KG1 (cell line): ENCODE measurements around the gene RASD2.

ENCODE experiments used
- DNase-seq: peaks from one replicate; lab custom pipeline; 2025; lab: John Stamatoyannopoulos, UW

RASD2 gene

DNA sequence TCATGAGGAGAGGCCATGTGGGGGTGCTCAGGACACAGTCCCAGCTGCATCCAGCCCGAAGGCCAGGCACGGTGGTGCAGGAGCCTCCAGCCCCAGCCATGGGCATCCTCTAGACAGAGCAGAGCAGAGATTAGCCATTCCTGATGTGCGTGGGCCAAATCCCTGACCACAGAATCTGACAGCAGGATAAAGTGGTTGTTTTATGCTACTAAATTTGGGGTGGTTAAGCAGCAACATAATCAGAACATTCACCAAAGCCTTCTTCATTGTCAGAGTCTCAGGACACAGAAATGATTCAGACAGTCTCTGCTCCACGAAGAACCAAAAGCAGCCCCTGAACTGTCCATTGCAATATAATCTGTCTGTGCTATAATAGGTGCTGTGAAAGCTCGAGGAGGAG is 19.7 kb downstream of the RASD2 start:
- no peak for DNase-seq

DNA sequence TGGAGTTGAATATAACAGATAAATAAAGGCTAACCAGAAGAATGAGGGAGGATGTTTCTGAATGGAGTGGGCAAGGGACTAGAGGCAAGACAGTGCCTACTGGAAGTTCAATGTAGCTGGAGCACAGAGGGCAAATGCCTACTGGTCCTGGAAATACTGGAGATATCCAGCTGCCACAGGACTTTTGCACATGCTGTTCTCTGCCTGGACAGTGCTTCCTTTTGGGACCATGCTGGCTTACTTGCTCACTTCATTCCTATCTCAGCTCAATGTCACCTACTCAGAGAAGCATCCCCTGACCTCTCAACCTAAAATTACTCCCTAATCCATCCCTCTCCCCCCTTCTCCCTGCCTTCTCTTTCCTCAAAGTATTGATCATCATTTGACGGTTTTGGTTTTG is 20.2 kb downstream of the RASD2 start:
- no peak for DNase-seq

DNA sequence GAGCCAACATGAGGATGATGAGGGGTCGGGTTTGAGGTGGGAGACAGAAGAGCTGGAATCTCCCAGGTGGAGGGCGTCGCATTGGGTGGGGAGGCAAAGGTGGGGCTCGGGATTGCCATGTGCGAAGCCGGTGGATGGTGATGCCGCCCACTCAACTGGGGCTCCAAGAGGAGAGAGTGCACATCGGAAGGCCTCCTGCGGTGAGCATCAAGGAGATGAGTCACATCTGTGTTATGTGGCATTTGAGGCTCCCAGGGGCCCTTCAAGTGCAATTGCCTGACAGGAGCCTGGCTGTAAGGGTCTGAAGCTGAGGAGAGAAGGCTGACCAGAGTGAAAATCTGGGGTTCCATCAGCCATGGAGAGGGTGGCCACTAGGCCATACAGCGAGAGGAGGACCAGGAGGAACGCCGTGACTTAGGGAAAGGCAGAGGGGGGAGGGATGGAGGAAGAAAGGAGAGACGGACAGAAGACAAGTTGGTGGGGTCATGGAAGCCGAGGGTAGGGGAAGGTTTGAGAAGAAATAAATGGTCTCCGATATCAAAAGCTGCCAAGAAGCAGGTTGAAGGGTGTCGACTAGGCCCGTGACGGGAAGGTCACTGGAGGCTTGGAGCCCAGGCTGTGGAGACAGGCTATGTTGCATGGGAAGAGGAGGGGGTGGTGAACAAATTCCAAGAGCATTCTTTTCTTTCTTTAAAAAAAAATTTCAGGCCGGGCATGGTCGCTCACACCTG is 21.3 kb downstream of the RASD2 start:
- DNase-seq = no peak

DNA sequence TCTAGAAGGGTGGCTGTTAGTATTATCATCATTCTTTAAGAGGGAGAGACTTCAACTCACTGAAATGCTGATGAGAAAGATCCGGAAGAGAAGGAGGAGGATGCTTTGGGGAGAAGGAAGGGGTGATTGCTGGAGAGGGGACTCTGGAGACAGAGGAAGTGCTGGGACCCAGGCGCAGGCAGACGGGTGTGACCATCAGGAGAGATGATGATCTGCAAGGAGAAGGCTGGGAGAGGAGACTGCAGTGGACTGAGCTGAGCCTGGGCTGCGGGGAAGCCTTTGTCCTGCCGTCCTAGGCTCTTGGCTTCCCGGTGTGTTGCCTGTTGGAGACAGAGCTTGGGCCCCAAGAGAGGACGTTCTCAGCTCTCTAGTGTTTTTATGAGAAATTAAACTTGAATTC is 22.6 kb downstream of the RASD2 start:
- no peak for DNase-seq

DNA sequence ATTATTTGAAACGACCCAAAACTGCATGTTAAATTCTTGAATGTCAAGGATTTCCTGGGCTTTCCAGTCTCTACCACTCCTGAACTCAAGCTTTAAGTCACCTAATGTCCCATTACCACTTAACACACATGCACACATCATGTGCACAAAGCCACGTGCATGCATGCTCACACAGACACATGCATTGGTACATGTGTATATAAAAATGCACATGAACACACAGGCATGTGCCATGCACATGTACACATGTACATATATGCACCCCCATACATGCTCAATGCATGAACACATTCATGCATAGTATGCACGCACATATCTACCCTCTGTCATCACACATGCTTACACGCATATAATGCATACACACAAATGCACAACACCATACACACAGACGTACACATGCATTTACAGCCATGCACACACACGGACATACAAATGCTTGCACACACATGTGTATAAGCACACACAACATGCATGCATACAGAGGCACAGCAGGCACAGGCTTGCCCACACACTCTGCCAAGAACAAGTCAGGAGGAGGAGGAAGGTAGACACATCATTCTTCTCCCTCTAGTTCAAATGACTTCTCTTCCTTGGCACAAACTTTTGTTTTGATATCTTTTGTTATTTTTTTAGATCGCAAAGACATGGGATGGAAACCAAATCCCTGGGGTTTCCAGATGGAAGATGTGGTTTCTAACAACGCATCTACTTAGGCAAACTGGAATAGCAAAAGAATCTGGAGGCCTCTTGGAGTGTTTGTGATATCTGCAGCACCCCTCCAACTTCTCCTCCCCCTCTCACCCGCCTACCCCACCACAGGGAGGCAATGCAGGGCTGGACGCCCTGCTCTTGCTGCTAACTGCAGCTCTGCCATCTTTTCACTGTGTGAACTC is 24.6 kb downstream of the RASD2 start:
- no peak for DNase-seq

DNA sequence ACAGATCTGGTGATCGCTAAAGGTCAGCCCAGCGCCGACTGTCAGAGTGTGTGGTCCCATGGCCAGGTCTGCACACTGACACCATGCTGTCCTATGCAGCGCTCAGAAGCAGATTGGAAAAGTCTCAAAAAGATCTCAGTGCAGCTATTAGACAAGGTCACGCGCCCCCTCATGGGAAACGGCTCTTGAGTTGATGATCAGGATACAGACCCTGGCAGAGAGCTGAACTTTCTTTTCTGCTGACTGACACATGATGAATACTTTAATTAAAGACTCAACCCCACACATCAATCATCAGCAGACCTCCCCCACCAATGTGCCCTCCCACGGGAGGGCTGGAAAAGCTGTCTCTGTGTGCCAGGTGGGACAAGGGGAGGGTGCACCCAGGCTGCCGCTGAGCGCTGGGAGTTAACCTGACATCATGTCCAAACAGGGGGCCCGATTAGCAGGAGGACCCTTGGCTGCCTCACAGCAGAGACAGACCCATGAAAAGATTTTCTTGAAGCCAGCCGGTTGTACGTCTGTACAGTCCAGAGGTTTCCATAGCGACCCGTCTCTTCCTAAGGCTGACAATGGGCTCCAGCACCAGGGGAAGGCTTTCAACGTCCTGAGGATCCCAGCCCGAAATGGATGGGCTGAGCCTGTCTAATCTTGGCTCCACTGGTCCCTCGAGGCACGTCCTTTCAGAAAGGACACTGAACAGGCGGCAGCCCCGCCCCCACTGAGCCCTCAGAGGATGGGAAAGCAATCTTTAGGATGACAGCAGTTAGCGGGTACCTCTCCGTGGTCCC is 26.9 kb downstream of the RASD2 start:
- DNase-seq = no peak

DNA sequence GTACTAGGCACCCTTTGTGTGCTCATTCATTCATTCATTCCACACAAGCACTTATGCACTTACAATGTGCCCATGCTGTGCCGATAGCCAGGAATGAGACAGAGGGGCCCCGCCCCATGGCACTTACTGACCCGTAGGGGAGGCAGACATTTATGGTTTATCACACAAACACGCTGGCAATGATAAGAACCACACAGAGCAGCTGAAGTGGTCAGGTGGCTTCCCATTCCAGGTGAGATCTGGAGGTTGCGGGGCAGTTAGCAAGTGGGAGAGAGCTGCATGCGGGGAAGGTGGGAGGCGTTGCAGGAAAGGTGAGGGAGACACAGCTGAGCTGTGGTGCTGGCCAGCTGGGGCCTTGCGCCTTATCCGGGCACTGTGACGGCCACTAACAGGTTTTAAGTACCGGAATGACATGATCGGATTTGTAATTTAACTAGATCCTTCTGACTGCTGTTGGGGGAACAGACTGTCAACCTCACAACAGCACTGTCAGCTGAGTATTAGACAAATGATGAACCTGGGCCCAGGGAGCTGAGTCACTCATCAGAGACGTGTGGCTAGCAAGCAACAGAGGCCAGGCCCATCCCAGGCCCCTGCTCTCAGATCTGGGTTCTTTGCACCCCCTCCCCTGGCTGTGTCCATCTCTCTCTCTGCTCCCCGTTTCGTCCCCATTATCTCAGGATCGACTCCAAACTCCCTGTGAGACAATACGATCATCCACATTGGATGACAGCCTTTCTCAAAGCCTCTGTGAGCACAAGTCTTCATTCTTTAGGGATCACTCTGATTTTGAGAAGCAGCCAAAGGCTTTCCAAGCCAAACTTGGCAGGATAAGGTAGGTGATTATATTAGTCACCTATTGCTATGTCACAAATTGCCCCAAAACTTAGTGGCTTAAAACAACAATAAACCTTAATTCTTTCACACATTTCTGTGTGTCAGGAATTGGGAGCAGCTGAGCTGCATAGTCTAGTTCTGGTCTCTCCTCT is 28.4 kb downstream of the RASD2 start:
- no peak for DNase-seq

DNA sequence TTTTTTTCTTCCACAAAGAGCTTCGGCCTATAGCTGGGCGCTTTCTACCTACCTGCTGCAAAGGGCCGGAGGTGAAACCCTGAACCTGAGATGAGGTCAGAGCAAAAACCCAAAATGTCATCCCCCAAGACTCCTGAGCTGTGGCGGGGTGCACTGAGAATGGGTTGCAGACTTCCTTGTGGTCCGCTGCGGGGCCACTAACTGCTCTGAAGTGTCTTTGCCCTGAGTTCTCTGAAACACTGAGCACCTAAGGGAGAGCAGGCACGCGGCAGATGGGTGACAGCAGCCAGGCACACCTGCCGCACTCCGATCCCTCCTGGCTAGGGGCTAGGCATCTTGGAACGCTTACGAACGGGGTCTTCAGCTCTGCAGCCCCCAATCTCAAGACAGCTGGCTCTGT is 29.3 kb downstream of the RASD2 start:
- DNase-seq = no peak

DNA sequence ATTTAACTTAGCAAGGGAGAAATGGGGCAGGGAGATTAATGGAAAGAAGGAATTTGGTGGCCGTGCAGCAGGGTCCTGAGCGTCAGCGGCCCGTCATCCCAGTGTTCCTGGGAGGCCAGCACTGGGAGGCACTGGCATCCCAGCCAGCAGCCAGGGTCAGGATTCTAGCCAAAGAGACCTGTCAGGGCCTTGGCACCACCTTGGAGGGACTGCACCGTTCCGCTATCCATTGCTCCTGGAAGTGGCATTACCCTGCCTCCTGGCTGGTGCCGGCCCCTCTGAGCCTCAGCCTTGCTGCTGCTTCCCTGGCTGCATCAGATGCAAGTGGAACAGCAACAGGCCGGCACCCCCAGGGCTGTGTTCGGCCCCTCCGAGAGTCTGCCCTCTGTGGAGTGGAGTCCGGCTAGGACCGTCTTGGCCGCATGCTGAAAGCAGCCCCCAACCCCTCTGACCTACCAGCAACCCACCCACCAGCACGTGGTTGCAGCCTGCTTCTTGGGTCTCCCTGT is 30.1 kb downstream of the RASD2 start:
- no peak for DNase-seq

DNA sequence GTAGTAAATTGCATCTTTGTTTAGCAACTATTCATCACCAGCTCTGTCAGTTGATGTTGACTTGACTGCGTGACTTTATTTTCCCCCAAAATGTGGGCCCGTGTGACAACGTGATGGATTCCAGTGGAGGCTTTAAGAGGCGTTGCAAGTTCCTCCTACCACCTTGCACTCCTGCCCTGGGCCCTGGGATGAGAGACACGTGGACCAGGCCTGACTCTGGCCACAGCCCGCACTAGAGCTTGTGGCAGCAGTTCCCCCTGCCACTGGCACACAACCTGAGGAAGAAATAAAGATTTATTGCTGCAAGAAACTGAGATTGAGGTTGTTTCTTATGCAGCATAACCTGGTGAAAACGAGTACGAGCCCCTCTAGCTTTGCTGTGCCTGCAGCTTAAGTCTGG is 31.9 kb downstream of the RASD2 start:
- DNase-seq = no peak

DNA sequence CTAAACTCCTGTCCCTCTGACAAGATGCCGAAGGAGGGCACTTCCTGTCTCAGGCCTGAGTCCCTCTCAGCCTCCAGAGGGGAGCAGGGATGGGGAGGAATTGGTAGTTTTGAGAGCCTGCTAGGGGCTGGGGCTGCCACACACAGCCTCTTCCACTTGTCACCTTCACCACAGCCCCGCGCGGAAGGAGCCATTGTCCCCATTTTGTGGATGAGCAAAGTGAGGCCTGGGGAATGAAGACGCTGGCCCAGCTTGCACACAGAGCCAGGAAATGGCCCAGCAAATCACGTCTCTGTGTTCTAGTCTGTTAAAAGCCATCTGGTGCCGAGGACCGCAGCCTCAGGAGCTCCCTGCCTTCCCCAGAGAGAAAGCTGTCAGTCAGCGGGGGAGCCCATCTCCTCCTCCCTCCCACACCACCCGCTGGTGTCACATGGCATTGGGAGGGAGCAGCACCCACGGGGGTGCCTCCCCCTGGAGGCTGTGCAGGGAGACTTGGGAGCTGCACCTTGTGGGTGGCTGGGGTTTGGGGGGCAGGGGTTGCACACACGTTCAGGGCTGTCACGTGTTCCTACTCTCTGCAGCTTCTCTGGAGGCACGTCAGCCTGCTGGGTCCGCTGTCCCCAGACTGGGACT is 34.6 kb downstream of the RASD2 start:
- DNase-seq = no peak

DNA sequence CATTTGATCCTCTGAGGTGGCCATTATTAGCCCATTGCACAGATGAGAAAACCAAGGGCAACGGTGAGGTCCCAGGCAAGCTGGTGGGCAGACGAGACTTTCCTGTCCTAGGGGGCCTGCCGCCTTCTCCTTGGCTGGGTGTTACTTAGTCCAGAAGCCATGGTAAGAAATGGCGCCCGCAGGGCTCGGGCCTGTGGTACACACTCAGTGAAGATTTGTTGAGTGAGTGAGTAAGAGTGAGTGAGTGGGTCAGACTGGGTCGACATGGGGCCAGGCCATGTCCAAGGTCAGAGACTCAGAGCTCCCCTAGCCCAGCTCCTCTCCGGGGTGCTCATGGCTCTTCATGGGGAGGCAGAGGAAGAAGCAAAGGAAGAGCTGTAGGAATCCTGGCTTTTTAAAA is 36.0 kb downstream of the RASD2 start:
- no peak for DNase-seq

DNA sequence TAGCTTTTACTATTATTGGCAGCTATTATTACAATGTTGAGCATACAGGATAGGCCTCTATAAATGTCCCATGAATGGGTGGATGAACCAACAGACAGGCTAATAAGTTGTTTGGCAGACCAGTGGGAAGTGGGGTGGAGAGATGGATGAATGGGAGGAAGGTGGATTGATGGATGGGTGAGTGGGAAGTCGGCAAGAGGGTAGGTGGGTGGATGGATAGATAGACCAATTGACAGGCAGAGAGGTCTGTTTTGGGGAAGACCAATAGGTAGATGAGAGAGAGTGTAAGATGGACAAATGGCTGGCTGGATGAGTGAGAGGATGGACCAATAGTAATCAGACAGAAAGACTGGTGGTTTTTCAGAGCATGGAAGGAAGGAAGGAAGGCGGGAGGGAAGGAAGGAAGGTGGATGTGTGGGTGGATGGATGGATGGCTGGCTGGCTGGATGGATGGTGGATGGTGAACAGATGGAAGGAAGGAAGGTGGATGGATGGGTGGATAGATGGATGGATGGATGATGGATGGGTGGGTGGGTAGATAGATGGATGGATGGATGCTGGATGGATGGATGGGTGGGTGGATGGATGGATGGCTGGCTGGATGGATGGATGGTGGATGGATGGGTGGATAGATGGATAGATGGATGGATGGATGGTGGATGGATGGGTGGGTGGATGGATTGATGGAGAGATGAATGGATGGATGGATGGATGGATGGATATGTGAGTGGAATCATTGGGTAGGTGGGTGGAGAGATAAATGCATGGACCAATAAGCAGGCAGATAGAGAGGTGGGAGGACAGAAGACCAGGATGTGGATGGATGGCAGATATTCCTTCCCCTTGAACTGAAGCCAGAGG is 37.4 kb downstream of the RASD2 start:
- DNase-seq = no peak

DNA sequence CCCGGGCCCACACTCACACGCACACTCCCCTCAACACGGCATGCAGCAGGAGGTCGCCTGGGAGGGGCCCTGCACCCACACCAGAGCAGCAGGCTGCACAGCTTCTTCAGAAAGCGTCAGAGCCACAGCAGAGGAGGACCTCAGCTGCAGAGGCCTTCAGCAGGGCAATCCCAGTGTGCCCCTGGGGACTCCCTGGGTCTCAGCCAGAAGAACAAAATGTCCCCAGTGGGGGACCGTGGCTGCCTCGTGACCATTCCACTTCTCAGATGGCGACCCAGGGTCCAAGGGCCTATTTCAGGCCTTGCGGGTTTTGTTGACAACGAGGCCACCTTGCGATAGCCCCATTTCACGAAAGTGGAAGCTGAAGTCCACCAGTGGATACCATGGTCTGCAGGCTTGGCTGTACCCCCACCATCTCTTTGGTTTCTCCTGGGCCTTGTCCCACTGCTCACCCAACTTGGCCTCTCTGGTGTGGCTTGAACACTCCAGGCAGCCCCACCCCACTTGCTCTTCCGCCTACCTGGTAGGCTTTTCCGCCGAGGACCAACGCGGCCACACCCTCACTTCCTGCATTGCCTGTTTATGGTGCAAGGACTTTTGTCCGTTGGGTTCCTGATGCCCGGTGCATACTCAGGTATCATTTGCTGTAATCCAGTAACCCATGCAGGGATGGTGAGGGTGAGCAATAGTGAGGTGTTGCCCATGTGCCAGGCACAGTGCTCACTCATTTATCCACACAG is 38.4 kb downstream of the RASD2 start:
- no peak for DNase-seq

DNA sequence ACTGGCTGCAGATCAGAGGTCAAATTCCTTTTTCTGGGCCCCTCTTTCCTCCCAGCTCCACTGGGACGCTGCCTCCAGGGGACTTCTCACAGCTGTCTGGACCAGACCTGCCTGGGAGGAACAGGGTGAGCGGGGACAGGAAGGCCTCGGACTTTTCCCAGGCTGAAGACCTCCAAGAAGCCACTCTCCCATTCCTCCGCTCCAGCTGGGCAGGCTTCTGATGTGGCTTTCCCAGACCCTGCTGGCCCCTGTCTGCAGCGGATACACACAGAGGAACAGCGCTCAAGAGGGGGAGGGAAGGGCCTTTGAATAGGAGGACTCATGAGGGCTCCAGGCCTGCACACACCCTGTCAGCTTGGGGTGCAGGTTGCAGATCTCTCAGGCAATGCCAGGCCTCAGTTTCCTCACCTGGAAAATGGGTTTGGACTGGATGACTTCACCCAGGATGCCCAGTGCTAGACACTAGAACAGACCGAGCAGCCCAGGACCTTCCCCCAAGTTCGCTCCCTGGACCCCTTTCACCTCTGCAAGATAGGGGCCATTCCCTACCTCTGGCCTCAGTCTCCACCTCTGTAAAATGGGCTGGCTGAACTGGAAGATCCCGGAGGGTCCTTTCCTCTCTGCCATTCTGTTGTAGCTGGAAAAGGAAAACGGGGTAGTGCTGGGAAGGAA is 39.9 kb downstream of the RASD2 start:
- no peak for DNase-seq

DNA sequence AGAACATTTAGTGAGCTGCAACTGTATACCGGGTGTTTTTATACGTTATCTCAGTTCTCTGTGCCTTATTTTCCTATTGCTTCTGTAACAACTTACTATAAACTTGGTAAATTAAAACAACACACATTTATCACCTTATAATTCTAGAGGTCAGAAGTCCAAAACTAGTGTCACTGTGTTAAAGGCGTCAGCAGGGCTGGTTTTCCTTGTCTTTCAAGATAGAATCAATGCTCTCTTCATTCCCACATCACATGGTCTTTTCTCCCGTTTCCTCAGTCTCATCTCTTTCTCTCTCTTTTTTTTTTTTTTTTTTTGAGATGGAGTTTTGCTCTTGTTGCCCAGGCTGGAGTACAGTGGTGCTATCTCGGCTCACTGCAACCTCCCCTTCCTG is 40.4 kb downstream of the RASD2 start:
- DNase-seq = no peak

DNA sequence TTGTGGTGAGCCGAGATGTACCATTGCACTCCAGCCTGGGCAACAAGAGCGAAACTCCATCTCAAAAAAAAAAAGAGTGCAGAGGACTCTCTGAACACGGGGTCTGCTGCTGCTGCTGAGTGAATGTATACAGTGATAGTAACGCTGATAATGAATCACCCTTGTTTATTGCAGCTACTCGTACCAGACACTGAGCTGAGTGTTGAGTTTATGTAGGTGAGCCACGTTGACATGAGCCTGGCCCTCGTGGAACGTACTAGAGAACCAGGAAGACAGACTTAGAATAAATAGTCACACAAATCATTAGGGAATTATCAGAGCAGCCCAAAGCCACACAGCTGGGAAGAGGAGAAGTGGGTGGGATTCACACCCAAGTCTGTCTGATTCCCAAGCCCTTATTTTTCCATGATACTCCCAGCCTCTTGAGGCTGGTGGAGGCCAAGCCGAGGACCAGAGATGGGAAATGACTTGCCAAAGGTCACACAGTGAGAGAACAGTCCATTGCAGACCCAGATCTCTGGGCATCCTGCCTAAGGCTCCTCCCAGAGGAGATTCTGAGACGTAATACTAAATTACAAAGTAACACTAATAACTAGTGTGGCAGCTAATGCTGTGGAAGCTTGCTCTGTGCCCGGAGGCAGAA is 41.7 kb downstream of the RASD2 start:
- no peak for DNase-seq
